Endothelial cell (in vitro differentiated cells): ENCODE results near the gene HSD17B12. TPM values are rescaled to one million over a fixed set of nuclear protein-coding genes. Genes with fewer than 3 reads are reported as not detected.

Source experiments
- DNase-seq: peaks from one replicate; pipeline ENCODE4 v3.0.0; 2021; ENCODE audit warnings: low spot score
- H3K27ac Mint-ChIP-seq: one replicate; pipeline ENCODE4 v1.8.0; 2021; ENCODE audit warnings: mixed read lengths, inconsistent platforms; ENCODE audit not compliant: unreplicated experiment
- H3K27me3 Mint-ChIP-seq: one replicate; pipeline ENCODE4 v1.8.0; 2021; ENCODE audit warnings: mild to moderate bottlenecking, moderate library complexity, mixed read lengths, inconsistent platforms; ENCODE audit not compliant: unreplicated experiment
- H3K36me3 Mint-ChIP-seq: one replicate; pipeline ENCODE4 v1.8.0; 2021; ENCODE audit warnings: mild to moderate bottlenecking, low read depth, mixed read lengths, inconsistent platforms; ENCODE audit not compliant: unreplicated experiment
- H3K4me1 Mint-ChIP-seq: one replicate; pipeline ENCODE4 v1.8.0; 2021; ENCODE audit warnings: mild to moderate bottlenecking, mixed read lengths, inconsistent platforms; ENCODE audit not compliant: unreplicated experiment
- H3K4me3 Mint-ChIP-seq: one replicate; pipeline ENCODE4 v1.8.0; 2021; ENCODE audit warnings: mild to moderate bottlenecking, mixed read lengths, inconsistent platforms; ENCODE audit not compliant: unreplicated experiment
- H3K9me3 Mint-ChIP-seq: one replicate; pipeline ENCODE4 v1.8.0; 2021; ENCODE audit warnings: mixed read lengths, inconsistent platforms; ENCODE audit not compliant: unreplicated experiment
- total RNA-seq: library from RNA; stranded (reverse); fragmentation: NEBNext Ultra II Directional; extraction: Animal tissue kit (Norgen Biotek cat#: 25700); gene quantifications from one replicate; pipeline ENCODE4 v1.2.1, GENCODE V29; 2021; ENCODE audit not compliant: unreplicated experiment
- TF ChIP-seq, protein P1 (sequence below): fragments of 200-600 bp; sonication (generic); IDR thresholded peaks from one replicate; pipeline ENCODE4 v1.5.0; 2021; ENCODE audit warnings: antibody characterized with exemption; ENCODE audit not compliant: unreplicated experiment

Gene HSD17B12
- total RNA-seq, 1 donor from 2014 or later, result 110 TPM

DNA sequence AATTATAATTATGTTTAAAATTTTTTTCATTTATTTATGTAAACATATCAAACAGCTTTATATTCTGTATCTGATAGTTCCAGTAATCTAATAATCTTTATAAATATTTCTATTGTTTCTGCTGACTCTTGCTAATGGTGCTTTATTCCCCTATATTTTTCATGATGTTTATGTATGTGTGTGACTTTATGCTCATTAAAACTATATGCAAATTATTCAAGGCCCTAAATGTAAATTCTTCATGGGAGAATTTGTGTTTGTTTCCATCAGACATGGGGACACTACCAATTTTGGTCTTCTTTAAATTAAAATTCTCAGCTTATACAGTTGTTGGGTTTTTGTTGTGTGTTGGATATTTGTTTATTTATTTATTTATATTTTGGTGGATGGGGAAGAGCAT is 186.4 kb downstream of the HSD17B12 start:
- H3K36me3 Mint-ChIP-seq, result no peaks in the 10 kb centered on the region
- TF ChIP-seq, protein P1, sequence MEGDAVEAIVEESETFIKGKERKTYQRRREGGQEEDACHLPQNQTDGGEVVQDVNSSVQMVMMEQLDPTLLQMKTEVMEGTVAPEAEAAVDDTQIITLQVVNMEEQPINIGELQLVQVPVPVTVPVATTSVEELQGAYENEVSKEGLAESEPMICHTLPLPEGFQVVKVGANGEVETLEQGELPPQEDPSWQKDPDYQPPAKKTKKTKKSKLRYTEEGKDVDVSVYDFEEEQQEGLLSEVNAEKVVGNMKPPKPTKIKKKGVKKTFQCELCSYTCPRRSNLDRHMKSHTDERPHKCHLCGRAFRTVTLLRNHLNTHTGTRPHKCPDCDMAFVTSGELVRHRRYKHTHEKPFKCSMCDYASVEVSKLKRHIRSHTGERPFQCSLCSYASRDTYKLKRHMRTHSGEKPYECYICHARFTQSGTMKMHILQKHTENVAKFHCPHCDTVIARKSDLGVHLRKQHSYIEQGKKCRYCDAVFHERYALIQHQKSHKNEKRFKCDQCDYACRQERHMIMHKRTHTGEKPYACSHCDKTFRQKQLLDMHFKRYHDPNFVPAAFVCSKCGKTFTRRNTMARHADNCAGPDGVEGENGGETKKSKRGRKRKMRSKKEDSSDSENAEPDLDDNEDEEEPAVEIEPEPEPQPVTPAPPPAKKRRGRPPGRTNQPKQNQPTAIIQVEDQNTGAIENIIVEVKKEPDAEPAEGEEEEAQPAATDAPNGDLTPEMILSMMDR, result no peak
- H3K4me1 Mint-ChIP-seq, result no peaks in the 10 kb centered on the region
- peaks cover 4% of the 10 kb centered on the region for H3K27me3 Mint-ChIP-seq
- no peak for DNase-seq
- no peaks in the 10 kb centered on the region for H3K9me3 Mint-ChIP-seq
- H3K4me3 Mint-ChIP-seq, result no peak overlapping the region
- H3K27ac Mint-ChIP-seq, result no peak overlapping the region

DNA sequence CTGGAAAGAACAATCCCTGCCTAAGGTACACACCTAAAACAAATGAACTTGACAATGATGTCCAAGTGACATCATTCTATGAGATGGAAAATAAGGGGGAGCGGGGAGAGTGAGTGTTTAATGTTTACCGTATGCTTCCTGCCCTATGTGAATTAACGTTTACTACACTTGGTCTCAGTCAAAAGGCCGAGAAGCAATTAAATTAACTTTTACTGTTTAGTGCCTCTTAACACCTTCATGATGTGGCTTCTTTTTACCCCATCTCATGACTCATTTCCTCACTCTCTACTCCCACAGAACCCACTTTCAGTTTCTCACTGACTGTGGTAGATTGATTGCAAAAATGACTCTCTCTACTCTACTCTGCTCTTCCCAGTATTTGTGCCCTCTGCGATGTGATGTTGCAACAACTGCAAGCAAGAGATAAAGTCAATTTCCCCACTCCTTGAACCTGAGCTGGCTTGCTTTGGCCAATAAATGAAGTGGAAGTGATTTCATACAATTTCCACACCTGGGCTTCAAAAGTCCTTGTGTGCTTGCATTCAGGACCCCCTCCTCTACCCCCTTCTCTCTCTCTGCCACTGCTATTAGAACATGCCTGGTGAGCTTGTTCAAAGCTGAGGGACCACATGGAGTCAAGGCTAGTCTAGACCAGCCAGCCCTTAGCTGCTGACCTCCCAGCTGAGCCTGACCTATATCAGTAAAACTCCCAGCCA is 188.5 kb downstream of the HSD17B12 start:
- no peaks in the 10 kb centered on the region for H3K9me3 Mint-ChIP-seq
- TF ChIP-seq, protein P1, result no peak
- H3K4me3 Mint-ChIP-seq, result no peak overlapping the region
- DNase-seq, result no peak
- no peaks in the 10 kb centered on the region for H3K4me1 Mint-ChIP-seq
- H3K27ac Mint-ChIP-seq, result no peak overlapping the region
- H3K36me3 Mint-ChIP-seq, result peaks cover 4% of the 10 kb centered on the region
- peaks cover 5% of the 10 kb centered on the region for H3K27me3 Mint-ChIP-seq

DNA sequence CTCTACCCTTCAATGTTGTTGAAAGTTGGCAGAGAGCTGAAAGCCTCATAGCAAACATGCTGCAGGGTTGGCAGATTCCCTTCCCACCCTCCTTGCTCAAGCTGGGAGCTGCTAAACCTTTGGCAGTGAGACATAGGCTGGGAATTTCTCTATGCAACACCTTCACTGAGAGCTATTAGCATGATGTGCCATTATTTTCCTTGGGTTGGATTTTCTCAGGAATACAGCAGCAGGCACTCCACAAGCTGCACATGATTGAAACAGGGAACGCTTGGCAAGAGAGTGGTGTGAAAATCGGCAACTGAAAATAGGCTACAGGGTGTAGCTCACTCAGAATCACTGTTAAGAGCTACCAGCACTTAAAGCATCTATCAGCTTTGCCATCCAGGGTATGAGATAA is 190.5 kb downstream of the HSD17B12 start:
- peaks cover 5% of the 10 kb centered on the region for H3K27me3 Mint-ChIP-seq
- H3K36me3 Mint-ChIP-seq, result peaks cover 4% of the 10 kb centered on the region
- TF ChIP-seq, protein P1, result no peak
- no peak overlapping the region for H3K4me3 Mint-ChIP-seq
- DNase-seq, result no peak
- H3K4me1 Mint-ChIP-seq, result no peaks in the 10 kb centered on the region
- H3K27ac Mint-ChIP-seq, result no peak overlapping the region
- no peaks in the 10 kb centered on the region for H3K9me3 Mint-ChIP-seq

DNA sequence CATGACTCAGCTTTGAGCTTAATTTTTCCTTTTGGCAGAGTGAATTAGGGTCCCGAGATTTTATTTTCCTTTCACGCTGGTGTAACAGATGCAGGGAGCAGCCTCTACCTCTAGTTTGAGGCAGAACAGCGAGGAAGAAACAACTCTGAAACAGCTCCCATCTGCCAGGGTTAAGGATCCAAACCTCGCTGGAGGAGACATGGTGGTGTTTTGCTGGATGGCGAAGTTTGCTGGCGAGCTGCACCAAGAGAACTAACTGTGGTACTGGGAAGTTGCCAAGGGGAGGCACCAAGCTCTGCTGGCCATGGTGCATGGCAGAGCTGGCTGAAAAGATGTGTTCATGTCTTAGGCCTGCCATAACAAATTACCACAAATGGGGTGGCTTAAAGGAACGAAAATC is 192.5 kb downstream of the HSD17B12 start:
- TF ChIP-seq, protein P1, result no peak
- Mint-ChIP-seq H3K9me3 (no peaks in the 10 kb centered on the region), H3K27me3 (peaks cover 7% of the 10 kb centered on the region), H3K36me3 (peaks cover 4% of the 10 kb centered on the region), H3K4me3 (no peak overlapping the region), H3K27ac (no peak overlapping the region), H3K4me1 (no peaks in the 10 kb centered on the region)
- DNase-seq, result no peak

DNA sequence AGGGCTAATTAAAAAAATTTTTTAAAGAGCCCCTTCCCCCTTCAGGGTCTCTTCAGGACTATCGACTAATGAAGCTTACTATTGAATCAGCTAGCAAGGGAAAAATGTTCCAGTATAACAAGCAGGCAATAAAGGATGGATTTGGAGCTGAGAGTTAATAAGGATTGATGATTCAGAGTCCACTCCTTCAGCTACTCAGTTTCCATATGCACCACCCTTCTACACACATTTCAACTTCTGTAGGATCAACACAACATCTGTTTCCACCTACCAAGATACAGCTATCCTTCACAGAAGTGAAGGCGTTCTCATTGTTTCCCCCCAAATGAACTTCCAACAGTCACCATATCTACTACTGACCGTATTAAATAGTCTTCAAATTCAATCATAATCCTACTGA is 193.5 kb downstream of the HSD17B12 start:
- no peak for DNase-seq
- Mint-ChIP-seq H3K4me3 (no peak overlapping the region), H3K27me3 (peaks cover 4% of the 10 kb centered on the region), H3K4me1 (no peaks in the 10 kb centered on the region), H3K27ac (no peak overlapping the region), H3K9me3 (no peaks in the 10 kb centered on the region), H3K36me3 (peaks cover 4% of the 10 kb centered on the region)
- TF ChIP-seq, protein P1, result no peak
